KOPT-K1 (cell line): ENCODE measurements around the gene WNK2.

Source experiments
- H3K27ac ChIP-seq: fragments of 200-600 bp; sonication (generic); 2 replicates; pipeline ENCODE4 v1.5.1; 2016; ENCODE audit warnings: antibody characterized with exemption, mild to moderate bottlenecking, low read depth, low read length; ENCODE audit not compliant: poor library complexity, severe bottlenecking
- H3K36me3 ChIP-seq: fragments of 200-600 bp; sonication (generic); 2 replicates; pipeline ENCODE4 v1.5.1; 2017; ENCODE audit warnings: antibody characterized with exemption, mild to moderate bottlenecking, low read length, moderate library complexity; ENCODE audit not compliant: insufficient read depth
- H3K9me3 ChIP-seq: fragments of 200-600 bp; sonication (generic); 2 replicates; pipeline ENCODE4 v1.5.1; 2017; ENCODE audit warnings: antibody characterized with exemption, low read length, mild to moderate bottlenecking; ENCODE audit not compliant: insufficient read depth, poor library complexity, severe bottlenecking

WNK2 gene

GRCh38 chr9:93198117-93198837, 14.3 kb downstream of the WNK2 start:
- Histone ChIP-seq H3K27ac (no peak overlapping the region), H3K36me3 (no peaks in the 10 kb centered on the region), H3K9me3 (no peaks in the 10 kb centered on the region)

GRCh38 chr9:93198838-93199625, 15.1 kb downstream of the WNK2 start:
- H3K9me3 ChIP-seq = no peaks in the 10 kb centered on the region
- no peak overlapping the region for H3K27ac ChIP-seq
- no peaks in the 10 kb centered on the region for H3K36me3 ChIP-seq

- H3K36me3 ChIP-seq = no peaks in the 10 kb centered on the region
- H3K9me3 ChIP-seq = no peaks in the 10 kb centered on the region
- H3K27ac ChIP-seq = no peak overlapping the region
These were observed 16.5 kb downstream of the WNK2 start for GRCh38 chr9:93200449-93200742.

- Histone ChIP-seq H3K36me3 (no peaks in the 10 kb centered on the region), H3K27ac (no peak overlapping the region), H3K9me3 (no peaks in the 10 kb centered on the region)
These were observed 17.0 kb downstream of the WNK2 start for GRCh38 chr9:93200989-93201334.

- H3K27ac ChIP-seq = no peak overlapping the region
- H3K36me3 ChIP-seq = no peaks in the 10 kb centered on the region
- no peaks in the 10 kb centered on the region for H3K9me3 ChIP-seq
These were observed 19.2 kb downstream of the WNK2 start for GRCh38 chr9:93203026-93203717.

GRCh38 chr9:93203718-93204469, 20.0 kb downstream of the WNK2 start:
- H3K9me3 ChIP-seq = no peaks in the 10 kb centered on the region
- H3K27ac ChIP-seq = no peak overlapping the region
- no peaks in the 10 kb centered on the region for H3K36me3 ChIP-seq

- no peak overlapping the region for H3K27ac ChIP-seq
- no peaks in the 10 kb centered on the region for H3K9me3 ChIP-seq
- H3K36me3 ChIP-seq = no peaks in the 10 kb centered on the region
These were observed 20.6 kb downstream of the WNK2 start for GRCh38 chr9:93204470-93205043.

GRCh38 chr9:93205045-93205768, 21.3 kb downstream of the WNK2 start:
- no peak overlapping the region for H3K27ac ChIP-seq
- no peaks in the 10 kb centered on the region for H3K36me3 ChIP-seq
- no peaks in the 10 kb centered on the region for H3K9me3 ChIP-seq

GRCh38 chr9:93205896-93206575, 22.1 kb downstream of the WNK2 start:
- Histone ChIP-seq H3K36me3 (no peaks in the 10 kb centered on the region), H3K27ac (no peak overlapping the region), H3K9me3 (no peaks in the 10 kb centered on the region)

GRCh38 chr9:93206576-93207155, 22.7 kb downstream of the WNK2 start:
- Histone ChIP-seq H3K27ac (no peak overlapping the region), H3K9me3 (no peaks in the 10 kb centered on the region), H3K36me3 (no peaks in the 10 kb centered on the region)

GRCh38 chr9:93207326-93207814, 23.4 kb downstream of the WNK2 start:
- Histone ChIP-seq H3K27ac (no peak overlapping the region), H3K36me3 (no peaks in the 10 kb centered on the region), H3K9me3 (no peaks in the 10 kb centered on the region)

- H3K36me3 ChIP-seq = no peaks in the 10 kb centered on the region
- H3K9me3 ChIP-seq = no peaks in the 10 kb centered on the region
- H3K27ac ChIP-seq = no peak overlapping the region
These were observed 24.2 kb downstream of the WNK2 start for GRCh38 chr9:93207860-93208734.

- no peaks in the 10 kb centered on the region for H3K36me3 ChIP-seq
- H3K27ac ChIP-seq = no peak overlapping the region
These were observed 25.2 kb downstream of the WNK2 start for GRCh38 chr9:93209097-93209496.

More at GRCh38 chr9:93209097-93209496, 25.2 kb downstream of the WNK2 start:
- no peaks in the 10 kb centered on the region for H3K9me3 ChIP-seq
